GM11168 (cell line): ENCODE measurements around the gene TEX53.

Experiments used
- in situ Hi-C: fragments of 300-500 bp; cut with MboI; formaldehyde crosslinking; loops from one replicate; pipeline ENCODE4 v1.12.0; 2022; ENCODE audit warnings: low sequenced_read_pairs; ENCODE audit not compliant: unreplicated experiment

Gene TEX53

DNA sequence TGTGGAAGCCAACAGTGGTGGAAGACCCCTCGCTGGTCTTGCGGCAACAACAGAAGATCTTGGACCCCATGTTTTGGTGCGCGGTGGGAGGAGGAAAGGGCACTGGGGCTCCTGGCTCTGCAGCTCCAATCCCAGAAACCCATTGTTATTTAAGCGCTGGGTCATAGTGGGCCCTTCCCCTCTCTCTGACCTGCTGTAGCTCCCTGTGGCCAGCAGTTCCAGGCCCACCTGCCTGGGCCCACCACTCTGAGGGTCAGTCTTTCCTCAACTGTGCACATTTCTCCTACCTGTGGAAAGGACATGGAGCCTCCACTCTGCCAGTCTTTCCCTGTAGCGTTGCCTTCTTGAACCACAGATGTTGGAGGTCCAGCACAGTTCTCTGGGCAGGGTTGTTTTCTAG is at the start of gene TEX53:
TSS of gene TEX53 (minus strand) at position 101 of the 400 bp plus-strand sequence. CDS start at position 70, 31 bp downstream.
- in situ Hi-C loops = no loop called here

GRCh38 chr9:114706711-114707110 is 49.1 kb upstream of the TEX53 start:
- in situ Hi-C loops = no loop called here

DNA sequence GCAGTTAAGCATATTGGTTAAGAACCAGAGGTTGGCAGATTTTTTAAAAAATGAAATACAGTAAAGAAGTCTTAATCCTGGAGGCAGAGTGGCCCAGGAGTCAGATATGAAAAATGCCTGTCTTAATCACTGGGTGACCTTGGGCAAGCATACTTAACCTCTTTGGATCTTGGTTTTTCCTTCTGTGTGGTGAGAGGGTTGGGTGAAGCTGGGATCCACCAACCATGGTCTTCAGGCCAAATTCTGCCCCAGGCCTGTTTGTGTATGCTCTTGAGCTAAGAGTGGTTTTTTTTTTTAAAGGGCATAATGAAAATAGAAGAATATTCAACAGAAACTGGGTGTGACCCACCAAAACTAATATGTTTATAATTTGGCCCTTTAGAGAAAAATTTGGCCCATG is 44.4 kb upstream of the TEX53 start:
- in situ Hi-C loops = no loop called here

GRCh38 chr9:114697951-114698351 is 40.3 kb upstream of the TEX53 start:
- in situ Hi-C loops = no loop called here

GRCh38 chr9:114696814-114697544 is 39.4 kb upstream of the TEX53 start:
- in situ Hi-C loops = no loop called here

DNA sequence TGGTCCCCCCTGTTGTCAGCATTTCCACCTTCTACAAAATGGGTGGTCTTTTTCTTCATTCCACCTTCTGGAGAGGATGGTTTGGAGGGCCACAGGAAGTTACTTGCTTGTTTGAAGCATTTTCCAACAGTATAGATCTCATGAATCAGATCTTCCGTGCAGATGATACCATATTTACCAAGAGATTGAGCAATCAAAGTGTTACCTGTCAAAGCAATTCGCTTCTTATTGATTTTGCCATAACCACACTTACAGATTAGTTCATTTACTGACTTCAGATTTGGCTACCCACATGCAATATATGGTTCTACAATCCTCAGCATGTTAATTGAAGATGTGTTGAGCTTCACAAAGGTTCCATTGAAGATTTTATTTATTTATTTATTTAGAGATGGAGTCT is 38.3 kb upstream of the TEX53 start:
- in situ Hi-C loops = no loop called here

DNA sequence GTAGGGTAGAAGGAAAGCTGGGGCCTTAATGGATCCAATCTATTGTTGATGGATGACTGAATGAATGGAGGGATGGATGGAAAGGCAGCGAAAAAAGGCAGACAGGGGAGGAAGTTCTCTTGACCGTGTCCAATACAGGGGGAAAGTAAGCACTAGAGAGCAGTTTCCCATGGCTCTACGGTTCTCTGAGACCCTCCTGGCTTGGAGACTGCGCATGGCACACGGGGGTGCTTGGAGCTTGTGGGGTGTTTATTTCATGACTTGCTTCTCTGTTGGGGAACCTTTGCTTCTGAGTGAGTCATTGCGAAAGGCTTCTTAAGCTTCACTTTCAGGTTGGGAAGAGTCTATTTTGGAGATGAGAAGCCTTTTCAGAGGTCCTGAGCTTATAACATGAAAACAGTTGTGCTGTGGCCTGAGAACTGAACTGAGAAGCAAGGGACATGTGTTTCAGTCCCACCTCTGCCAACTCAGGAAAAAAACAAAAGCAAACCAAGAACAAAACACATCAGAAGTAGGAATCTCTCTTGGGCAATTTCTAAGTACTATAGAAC is 37.2 kb upstream of the TEX53 start:
- in situ Hi-C loops = no loop called here

GRCh38 chr9:114694146-114694545 is 36.5 kb upstream of the TEX53 start:
- in situ Hi-C loops = no loop called here

- in situ Hi-C loops = no loop called here
Measured at GRCh38 chr9:114693248-114693855, 35.7 kb upstream of the TEX53 start.

DNA sequence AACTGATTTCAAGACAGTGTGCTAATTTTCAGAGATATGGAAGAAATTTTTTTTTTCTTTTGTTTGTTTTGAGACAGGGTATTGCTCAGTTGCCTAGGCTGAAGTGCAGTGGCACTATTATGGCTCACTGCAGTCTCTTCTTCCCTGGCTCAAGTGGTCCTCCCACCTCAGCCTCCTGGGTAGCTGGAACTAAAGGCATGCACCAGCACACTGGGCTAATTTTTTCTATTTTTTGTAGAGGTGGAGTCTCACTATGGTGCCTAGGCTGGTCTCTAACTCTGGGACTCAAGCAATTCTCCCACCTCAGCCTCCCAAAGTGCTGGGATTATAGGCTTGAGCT is 34.3 kb upstream of the TEX53 start:
- in situ Hi-C loops = no loop called here

DNA sequence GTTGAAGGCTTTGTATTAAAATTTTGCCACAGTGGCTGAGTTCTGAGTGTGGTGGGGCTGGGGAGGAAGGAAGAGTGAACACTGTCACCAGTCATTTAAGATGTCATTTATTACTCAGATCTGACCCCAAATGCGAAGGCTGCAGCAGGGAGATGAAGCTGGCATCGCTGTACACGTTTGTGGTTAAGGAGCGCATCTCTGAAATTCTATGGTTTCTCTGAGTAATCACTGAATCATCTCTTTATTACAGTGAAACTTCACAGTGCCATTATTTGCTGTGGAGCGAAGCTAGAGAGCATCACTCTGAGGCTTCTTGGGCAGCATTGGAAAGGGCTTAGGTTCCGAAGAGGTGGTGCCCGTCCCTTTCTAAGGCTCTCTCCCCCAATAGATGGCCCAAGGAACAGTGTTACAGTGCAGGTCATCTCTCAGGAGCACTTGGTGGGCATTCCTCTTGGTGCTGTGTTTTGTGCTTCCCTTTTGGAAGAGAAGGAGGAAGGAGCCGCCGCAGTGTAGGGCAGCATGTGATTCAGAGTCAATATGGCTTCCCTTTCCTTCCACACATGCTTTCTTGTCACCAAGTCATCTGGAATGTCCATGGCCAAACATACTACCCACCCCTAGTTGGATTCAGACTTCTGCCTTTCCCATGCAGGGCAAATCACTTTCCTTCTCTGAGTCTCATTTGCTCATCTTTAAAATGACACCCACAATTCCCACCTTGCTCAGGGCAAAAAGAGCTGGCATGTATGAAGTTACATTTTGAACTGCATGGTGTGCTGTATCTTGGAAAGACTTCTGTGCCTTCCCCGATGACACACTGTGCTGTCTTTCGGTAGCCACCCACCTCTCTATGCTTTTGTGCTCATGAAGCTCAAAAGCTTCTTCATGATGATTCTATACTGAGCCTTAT is 33.7 kb upstream of the TEX53 start:
- in situ Hi-C loops = no loop called here

DNA sequence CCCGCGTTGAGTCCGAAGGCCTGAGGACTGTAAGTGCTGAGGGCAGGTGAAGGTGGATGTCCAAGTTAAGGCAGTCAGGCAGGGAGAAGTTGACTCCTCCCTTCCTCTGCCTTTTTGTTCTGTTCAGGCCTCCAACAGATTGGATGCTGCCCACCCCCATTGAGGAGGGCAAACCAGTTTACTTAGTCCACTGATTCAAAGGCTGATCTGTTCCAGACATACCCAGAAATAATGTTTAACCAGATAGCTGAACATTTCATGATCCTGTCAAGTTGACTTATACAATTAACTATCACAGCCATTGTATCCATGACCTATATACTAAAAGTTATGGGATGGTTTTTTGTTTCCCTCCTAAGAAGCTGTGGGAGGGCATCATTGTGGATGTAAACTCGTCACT is 32.7 kb upstream of the TEX53 start:
- in situ Hi-C loops = no loop called here

GRCh38 chr9:114689813-114690212 is 32.2 kb upstream of the TEX53 start:
- in situ Hi-C loops = loop anchor here (5.0 kb wide), 1 partner anchor 47 kb away; no protein-coding TSS in a partner anchor

DNA sequence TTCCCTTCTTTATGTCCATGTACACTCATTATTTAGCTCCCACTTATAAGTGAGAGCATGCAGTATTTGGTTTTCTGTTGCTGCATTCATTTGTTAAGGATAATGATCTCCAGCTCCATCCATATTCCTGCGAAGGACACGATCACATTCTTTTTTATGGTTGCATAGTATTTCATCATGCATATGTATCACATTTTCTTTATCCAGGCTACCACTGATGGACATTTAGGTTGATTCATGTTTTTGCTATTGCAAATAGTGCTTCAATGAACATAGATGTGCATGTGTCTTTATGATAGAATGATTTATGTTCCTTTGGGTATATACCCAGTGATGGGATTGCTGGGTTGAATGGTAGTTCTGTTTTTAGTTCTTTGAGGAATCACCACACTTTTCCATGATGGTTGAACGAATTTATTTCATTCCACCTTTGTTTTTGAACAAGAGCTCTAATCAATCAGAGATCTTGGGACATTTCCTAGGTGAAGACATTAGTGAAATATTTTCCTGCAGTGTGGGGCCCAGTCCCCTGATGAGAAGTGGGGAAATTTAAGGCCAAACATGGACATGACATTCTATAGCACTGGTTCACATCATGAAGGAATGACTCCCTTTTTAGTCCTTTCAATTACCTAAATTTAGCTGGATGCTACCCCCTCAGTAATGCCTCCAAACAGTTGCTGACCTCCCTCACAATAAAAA is 31.5 kb upstream of the TEX53 start:
- in situ Hi-C loops = loop anchor here (5.0 kb wide), 1 partner anchor 48 kb away; no protein-coding TSS in a partner anchor

DNA sequence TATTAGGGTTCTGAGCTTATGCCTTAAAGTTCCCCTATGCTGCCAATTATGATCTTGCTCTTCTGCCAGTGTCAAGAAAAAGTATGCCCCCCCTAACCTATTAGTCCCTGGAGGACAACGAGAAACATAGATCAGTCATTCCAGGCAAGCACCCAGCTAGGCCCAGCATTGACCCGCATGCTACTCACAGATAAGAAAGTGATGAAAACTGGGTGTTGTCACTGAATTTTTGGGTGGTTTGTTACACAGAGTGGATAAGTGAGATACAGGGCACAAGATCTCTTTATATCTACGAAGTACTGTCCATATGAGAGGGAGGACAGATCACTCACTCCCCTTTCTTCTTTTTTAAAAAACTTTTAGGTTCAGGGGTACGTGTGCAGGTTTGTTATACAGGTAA is 30.8 kb upstream of the TEX53 start:
- in situ Hi-C loops = loop anchor here (5.0 kb wide), 1 partner anchor 49 kb away; no protein-coding TSS in a partner anchor

GRCh38 chr9:114687034-114687433 is 29.4 kb upstream of the TEX53 start:
- in situ Hi-C loops = loop anchor here (5.0 kb wide), 1 partner anchor 50 kb away; no protein-coding TSS in a partner anchor

DNA sequence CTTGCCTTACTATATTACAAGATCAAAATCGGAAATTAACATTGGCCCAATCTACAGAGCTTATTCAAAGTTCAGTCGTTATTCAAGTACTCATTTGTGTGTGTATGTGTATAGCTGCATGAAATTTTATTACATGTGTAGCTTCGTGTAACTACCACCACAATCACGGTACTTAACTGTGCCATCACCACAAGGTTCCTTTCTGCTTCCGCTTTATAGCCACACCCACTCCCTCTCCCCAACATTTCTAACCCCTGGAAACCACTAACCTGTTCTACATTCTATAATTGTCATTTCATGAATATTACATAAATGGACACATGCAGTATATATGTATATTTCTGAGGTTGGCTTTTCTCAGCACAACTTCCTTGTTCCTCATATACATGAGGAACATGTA is 28.3 kb upstream of the TEX53 start:
- in situ Hi-C loops = loop anchor here (5.0 kb wide), 1 partner anchor 51 kb away; no protein-coding TSS in a partner anchor

GRCh38 chr9:114684036-114684435 is 26.4 kb upstream of the TEX53 start:
- in situ Hi-C loops = loop anchor here (5.0 kb wide), 1 partner anchor 328 kb away; no protein-coding TSS in a partner anchor

DNA sequence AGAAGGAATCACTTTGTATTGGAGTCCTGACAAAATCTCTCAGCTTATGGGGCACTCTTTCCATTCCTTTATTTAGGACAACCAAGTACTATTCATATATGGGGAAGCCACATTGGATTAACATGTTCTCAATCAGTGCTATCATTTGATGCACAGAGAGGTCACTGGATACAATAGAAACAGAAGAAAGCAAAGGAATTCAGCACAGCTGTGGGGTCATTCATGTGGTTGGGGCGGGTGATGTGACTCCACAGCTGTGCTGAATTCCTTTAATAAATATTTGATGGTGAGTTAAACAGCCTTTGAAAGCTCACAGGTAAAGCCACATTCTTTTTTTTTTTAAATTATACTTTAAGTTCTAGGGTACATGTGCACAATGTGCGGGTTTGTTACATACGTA is 25.2 kb upstream of the TEX53 start:
- in situ Hi-C loops = loop anchor here (5.0 kb wide), 1 partner anchor 329 kb away; no protein-coding TSS in a partner anchor
